HEK293 (cell line): Measurements from ENCODE around the gene RXFP4.

Experiments
- AEBP2 ChIP-seq: fragments of 450-650 bp; formaldehyde crosslinking; IDR thresholded peaks from 2 replicates; pipeline ENCODE4 v1.5.1; 2016; ENCODE audit warnings: missing biosample characterization, missing genetic modification characterization, borderline replicate concordance
- EGR2 ChIP-seq: fragments of 450-650 bp; formaldehyde crosslinking; IDR thresholded peaks from 2 replicates; pipeline ENCODE4 v1.5.1; 2016; ENCODE audit warnings: low read depth, missing biosample characterization, missing genetic modification characterization
- FEZF1 ChIP-seq: fragments of 450-650 bp; formaldehyde crosslinking; IDR thresholded peaks from 2 replicates; pipeline ENCODE4 v1.5.1; 2016; ENCODE audit warnings: missing biosample characterization, missing genetic modification characterization
- GLIS1 ChIP-seq: fragments of 450-650 bp; formaldehyde crosslinking; IDR thresholded peaks from 2 replicates; pipeline ENCODE4 v1.5.1; 2016; ENCODE audit warnings: missing biosample characterization, missing genetic modification characterization
- IKZF3 ChIP-seq: fragments of 450-650 bp; IDR thresholded peaks from 2 replicates; pipeline ENCODE4 v1.5.0; 2018; ENCODE audit warnings: missing biosample characterization, mild to moderate bottlenecking, missing genetic modification characterization, moderate library complexity
- KLF8 ChIP-seq: fragments of 450-650 bp; formaldehyde crosslinking; IDR thresholded peaks from 2 replicates; pipeline ENCODE4 v1.5.1; 2016; ENCODE audit warnings: missing biosample characterization, missing genetic modification characterization
- KLF9 ChIP-seq: fragments of 450-650 bp; formaldehyde crosslinking; IDR thresholded peaks from 2 replicates; pipeline ENCODE4 v1.5.1; 2016; ENCODE audit warnings: missing biosample characterization, missing genetic modification characterization, low read depth
- MYNN ChIP-seq: fragments of 450-650 bp; formaldehyde crosslinking; IDR thresholded peaks from 2 replicates; pipeline ENCODE4 v1.5.1; 2016; ENCODE audit warnings: missing biosample characterization, missing genetic modification characterization, borderline replicate concordance
- PATZ1 ChIP-seq: fragments of 450-650 bp; formaldehyde crosslinking; IDR thresholded peaks from 2 replicates; pipeline ENCODE4 v1.5.1; 2016; ENCODE audit warnings: missing biosample characterization, missing genetic modification characterization
- PRDM10 ChIP-seq: fragments of 450-650 bp; formaldehyde crosslinking; IDR thresholded peaks from 2 replicates; pipeline ENCODE4 v1.5.1; 2016; ENCODE audit warnings: missing biosample characterization, missing genetic modification characterization
- SP7 ChIP-seq: fragments of 450-650 bp; formaldehyde crosslinking; IDR thresholded peaks from 2 replicates; pipeline ENCODE4 v1.5.1; 2016; ENCODE audit warnings: missing biosample characterization, missing genetic modification characterization
- WT1 ChIP-seq: fragments of 450-650 bp; formaldehyde crosslinking; IDR thresholded peaks from 2 replicates; pipeline ENCODE4 v1.5.1; 2016; ENCODE audit warnings: missing biosample characterization, missing genetic modification characterization
- YY2 ChIP-seq: fragments of 450-650 bp; formaldehyde crosslinking; IDR thresholded peaks from 2 replicates; pipeline ENCODE4 v1.5.1; 2016; ENCODE audit warnings: missing biosample characterization, missing genetic modification characterization
- ZFHX2 ChIP-seq: fragments of 450-650 bp; formaldehyde crosslinking; conservative IDR thresholded peaks from 2 replicates; pipeline ENCODE4 v1.5.1; 2016; ENCODE audit warnings: missing biosample characterization, missing genetic modification characterization
- ZFP37 ChIP-seq: fragments of 450-650 bp; formaldehyde crosslinking; IDR thresholded peaks from 2 replicates; pipeline ENCODE4 v1.5.1; 2016; ENCODE audit warnings: missing biosample characterization, missing genetic modification characterization
- ZNF133 ChIP-seq: fragments of 450-650 bp; formaldehyde crosslinking; IDR thresholded peaks from 2 replicates; pipeline ENCODE4 v1.5.1; 2016; ENCODE audit warnings: missing biosample characterization, missing genetic modification characterization
- ZNF214 ChIP-seq: fragments of 450-650 bp; formaldehyde crosslinking; IDR thresholded peaks from 2 replicates; pipeline ENCODE4 v1.5.1; 2017; ENCODE audit warnings: missing biosample characterization, mild to moderate bottlenecking, missing genetic modification characterization, borderline replicate concordance
- ZNF423 ChIP-seq: fragments of 450-650 bp; formaldehyde crosslinking; IDR thresholded peaks from 2 replicates; pipeline ENCODE4 v1.5.1; 2016; ENCODE audit warnings: missing biosample characterization, missing genetic modification characterization
- ZNF501 ChIP-seq: fragments of 450-650 bp; formaldehyde crosslinking; IDR thresholded peaks from 2 replicates; pipeline ENCODE4 v1.5.1; 2016; ENCODE audit warnings: missing biosample characterization, missing genetic modification characterization
- ZNF521 ChIP-seq: fragments of 450-650 bp; formaldehyde crosslinking; IDR thresholded peaks from 2 replicates; pipeline ENCODE4 v1.5.1; 2017; ENCODE audit warnings: missing biosample characterization, mild to moderate bottlenecking, missing genetic modification characterization
- ZNF747 ChIP-seq: fragments of 450-650 bp; formaldehyde crosslinking; IDR thresholded peaks from 2 replicates; pipeline ENCODE4 v1.5.1; 2016; ENCODE audit warnings: missing biosample characterization, missing genetic modification characterization
- ZNF843 ChIP-seq: fragments of 450-650 bp; formaldehyde crosslinking; IDR thresholded peaks from 2 replicates; pipeline ENCODE4 v1.5.1; 2016; ENCODE audit warnings: missing biosample characterization, missing genetic modification characterization
- TF ChIP-seq, protein P1 (sequence below): fragments of 450-650 bp; formaldehyde crosslinking; IDR thresholded peaks from 2 replicates; pipeline ENCODE4 v1.5.1; 2016; ENCODE audit warnings: missing biosample characterization, missing genetic modification characterization
- TF ChIP-seq, protein P2 (sequence below): sonication (generic); formaldehyde crosslinking; IDR thresholded peaks from 2 replicates; pipeline ENCODE4 v1.8.1; 2022; ENCODE audit warnings: mild to moderate bottlenecking, moderate library complexity, missing genetic modification reagents
- TF ChIP-seq, protein P3 (sequence below): fragments of 450-650 bp; formaldehyde crosslinking; IDR thresholded peaks from 2 replicates; pipeline ENCODE4 v1.5.1; 2016; ENCODE audit warnings: missing biosample characterization, missing genetic modification characterization, low read depth
- TF ChIP-seq, protein P4 (sequence below): fragments of 450-650 bp; formaldehyde crosslinking; IDR thresholded peaks from 2 replicates; pipeline ENCODE4 v1.5.1; 2016; ENCODE audit warnings: missing biosample characterization, missing genetic modification characterization

The RXFP4 gene

DNA sequence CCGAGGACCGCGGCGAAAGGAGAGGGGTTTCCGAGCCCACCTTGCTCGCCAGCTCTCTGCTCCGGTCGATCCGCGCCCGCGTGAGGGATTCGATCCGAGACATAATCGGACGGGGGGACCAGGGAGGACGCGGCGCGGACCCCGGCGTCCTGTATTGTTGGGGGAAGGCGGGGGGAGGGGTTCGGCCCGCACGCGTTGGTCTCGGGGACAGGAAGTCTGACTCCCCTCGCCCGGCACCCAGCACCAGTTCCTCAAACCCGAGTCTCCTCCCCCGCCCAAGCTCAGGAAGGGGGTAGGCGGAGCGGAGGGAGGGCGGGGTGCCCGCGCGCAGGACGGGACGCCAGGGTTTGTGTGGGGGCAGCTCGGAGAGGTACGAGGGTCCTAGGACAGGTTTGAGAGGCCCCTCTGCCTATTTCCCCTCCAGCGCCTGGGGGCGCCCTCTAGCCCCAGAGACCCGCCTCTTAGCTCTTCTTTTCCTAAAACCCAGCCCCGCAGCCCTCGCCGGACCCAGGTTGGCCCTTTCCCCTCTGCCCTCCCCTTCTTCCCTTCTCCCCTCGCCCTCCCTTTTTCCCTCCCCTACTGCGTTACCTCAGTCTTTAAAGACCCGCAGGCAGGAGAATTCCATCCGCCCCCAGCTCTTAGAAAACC lies 37.0 kb downstream of the RXFP4 start, which contains the start of gene ARHGEF2 (continued):
- TF ChIP-seq PRDM10 (tag by site-specific recombination), result peak; percentile 96
- TF ChIP-seq WT1, result peak; percentile 80
- no peak for TF ChIP-seq ZNF214 (tag by site-specific recombination)
- TF ChIP-seq ZFHX2 (tag by site-specific recombination), result peak; percentile 80
- TF ChIP-seq KLF8 (tag by site-specific recombination), result peak; percentile 53; the same call in 1 of the 2 replicates
- TF ChIP-seq MYNN (tag by site-specific recombination), result no peak
- peak; percentile 52; the same call in 1 of the 2 replicates for TF ChIP-seq IKZF3 (tag by site-specific recombination)
- TF ChIP-seq, protein P1, sequence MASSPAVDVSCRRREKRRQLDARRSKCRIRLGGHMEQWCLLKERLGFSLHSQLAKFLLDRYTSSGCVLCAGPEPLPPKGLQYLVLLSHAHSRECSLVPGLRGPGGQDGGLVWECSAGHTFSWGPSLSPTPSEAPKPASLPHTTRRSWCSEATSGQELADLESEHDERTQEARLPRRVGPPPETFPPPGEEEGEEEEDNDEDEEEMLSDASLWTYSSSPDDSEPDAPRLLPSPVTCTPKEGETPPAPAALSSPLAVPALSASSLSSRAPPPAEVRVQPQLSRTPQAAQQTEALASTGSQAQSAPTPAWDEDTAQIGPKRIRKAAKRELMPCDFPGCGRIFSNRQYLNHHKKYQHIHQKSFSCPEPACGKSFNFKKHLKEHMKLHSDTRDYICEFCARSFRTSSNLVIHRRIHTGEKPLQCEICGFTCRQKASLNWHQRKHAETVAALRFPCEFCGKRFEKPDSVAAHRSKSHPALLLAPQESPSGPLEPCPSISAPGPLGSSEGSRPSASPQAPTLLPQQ (tag by site-specific recombination), result 0 out of 2 replicates have a peak, but pooled peaks have one; percentile 12
- peak; percentile 90 for TF ChIP-seq PATZ1 (tag by site-specific recombination)
- TF ChIP-seq, protein P2, sequence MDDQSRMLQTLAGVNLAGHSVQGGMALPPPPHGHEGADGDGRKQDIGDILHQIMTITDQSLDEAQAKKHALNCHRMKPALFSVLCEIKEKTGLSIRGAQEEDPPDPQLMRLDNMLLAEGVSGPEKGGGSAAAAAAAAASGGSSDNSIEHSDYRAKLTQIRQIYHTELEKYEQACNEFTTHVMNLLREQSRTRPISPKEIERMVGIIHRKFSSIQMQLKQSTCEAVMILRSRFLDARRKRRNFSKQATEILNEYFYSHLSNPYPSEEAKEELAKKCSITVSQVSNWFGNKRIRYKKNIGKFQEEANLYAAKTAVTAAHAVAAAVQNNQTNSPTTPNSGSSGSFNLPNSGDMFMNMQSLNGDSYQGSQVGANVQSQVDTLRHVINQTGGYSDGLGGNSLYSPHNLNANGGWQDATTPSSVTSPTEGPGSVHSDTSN (CRISPR knock-in tag), result no peak
- peak; percentile 32; the same call in 1 of the 2 replicates for TF ChIP-seq KLF9 (tag by site-specific recombination)
- no peak for TF ChIP-seq ZNF521 (tag by site-specific recombination)
- TF ChIP-seq ZNF747 (tag by site-specific recombination), result no peak
- TF ChIP-seq, protein P3, sequence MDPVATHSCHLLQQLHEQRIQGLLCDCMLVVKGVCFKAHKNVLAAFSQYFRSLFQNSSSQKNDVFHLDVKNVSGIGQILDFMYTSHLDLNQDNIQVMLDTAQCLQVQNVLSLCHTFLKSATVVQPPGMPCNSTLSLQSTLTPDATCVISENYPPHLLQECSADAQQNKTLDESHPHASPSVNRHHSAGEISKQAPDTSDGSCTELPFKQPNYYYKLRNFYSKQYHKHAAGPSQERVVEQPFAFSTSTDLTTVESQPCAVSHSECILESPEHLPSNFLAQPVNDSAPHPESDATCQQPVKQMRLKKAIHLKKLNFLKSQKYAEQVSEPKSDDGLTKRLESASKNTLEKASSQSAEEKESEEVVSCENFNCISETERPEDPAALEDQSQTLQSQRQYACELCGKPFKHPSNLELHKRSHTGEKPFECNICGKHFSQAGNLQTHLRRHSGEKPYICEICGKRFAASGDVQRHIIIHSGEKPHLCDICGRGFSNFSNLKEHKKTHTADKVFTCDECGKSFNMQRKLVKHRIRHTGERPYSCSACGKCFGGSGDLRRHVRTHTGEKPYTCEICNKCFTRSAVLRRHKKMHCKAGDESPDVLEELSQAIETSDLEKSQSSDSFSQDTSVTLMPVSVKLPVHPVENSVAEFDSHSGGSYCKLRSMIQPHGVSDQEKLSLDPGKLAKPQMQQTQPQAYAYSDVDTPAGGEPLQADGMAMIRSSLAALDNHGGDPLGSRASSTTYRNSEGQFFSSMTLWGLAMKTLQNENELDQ (tag by site-specific recombination), result no peak
- TF ChIP-seq ZNF843 (tag by site-specific recombination), result peak; percentile 46; the same call in 1 of the 2 replicates
- no peak for TF ChIP-seq ZNF133 (tag by site-specific recombination)
- TF ChIP-seq SP7 (tag by site-specific recombination), result 0 out of 2 replicates have a peak, but pooled peaks have one; percentile 56
- peak; percentile 85 for TF ChIP-seq GLIS1 (tag by site-specific recombination)
- no peak for TF ChIP-seq ZNF501 (tag by site-specific recombination)
- no peak for TF ChIP-seq FEZF1 (tag by site-specific recombination)
- TF ChIP-seq ZNF423, result no peak; the same call in 1 of the 2 replicates
- no peak for TF ChIP-seq YY2 (tag by site-specific recombination)
- no peak for TF ChIP-seq AEBP2 (tag by site-specific recombination)
- TF ChIP-seq, protein P4, sequence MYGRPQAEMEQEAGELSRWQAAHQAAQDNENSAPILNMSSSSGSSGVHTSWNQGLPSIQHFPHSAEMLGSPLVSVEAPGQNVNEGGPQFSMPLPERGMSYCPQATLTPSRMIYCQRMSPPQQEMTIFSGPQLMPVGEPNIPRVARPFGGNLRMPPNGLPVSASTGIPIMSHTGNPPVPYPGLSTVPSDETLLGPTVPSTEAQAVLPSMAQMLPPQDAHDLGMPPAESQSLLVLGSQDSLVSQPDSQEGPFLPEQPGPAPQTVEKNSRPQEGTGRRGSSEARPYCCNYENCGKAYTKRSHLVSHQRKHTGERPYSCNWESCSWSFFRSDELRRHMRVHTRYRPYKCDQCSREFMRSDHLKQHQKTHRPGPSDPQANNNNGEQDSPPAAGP (tag by site-specific recombination), result peak; percentile 14; the same call in 1 of the 2 replicates
- peak; percentile 70 for TF ChIP-seq EGR2 (tag by site-specific recombination)
- no peak for TF ChIP-seq ZFP37
